Skeletal muscle cell (primary cell): ENCODE data around the gene SPIB.
"Not testable (repeated sequence)": the region's sequence is repeated elsewhere in the genome, so short reads cannot be mapped to it uniquely, and the experiment has no call there.

ENCODE experiments used
- DNase-seq: peaks from one replicate; pipeline ENCODE4 v3.0.0-alpha.2; 2010; ENCODE audit warnings: low read depth
- H3K4me3 ChIP-seq: 2 replicates; pipeline ENCODE4 v1.5.1; 2011; ENCODE audit warnings: low read depth, mild to moderate bottlenecking, control low read depth, low read length, moderate library complexity

SPIB gene

GRCh38 chr19:50461066-50461875, 42.5 kb downstream of the SPIB start:
- DNase-seq: peak; percentile 23
- no peak overlapping the region for H3K4me3 ChIP-seq

- no peak overlapping the region for H3K4me3 ChIP-seq
- no peak for DNase-seq
These were observed 44.2 kb downstream of the SPIB start for GRCh38 chr19:50462970-50463369.

- DNase-seq: no peak
- no peak overlapping the region for H3K4me3 ChIP-seq
These were observed 45.6 kb downstream of the SPIB start for GRCh38 chr19:50464348-50464747.

GRCh38 chr19:50465000-50465399, 46.3 kb downstream of the SPIB start:
- H3K4me3 ChIP-seq: no peak overlapping the region
- DNase-seq: no peak

GRCh38 chr19:50465986-50466705, 47.4 kb downstream of the SPIB start:
- no peak overlapping the region for H3K4me3 ChIP-seq
- no peak for DNase-seq

GRCh38 chr19:50466706-50467039, 47.9 kb downstream of the SPIB start:
- no peak overlapping the region for H3K4me3 ChIP-seq
- DNase-seq: no peak

GRCh38 chr19:50467566-50467965, 48.8 kb downstream of the SPIB start:
- no peak overlapping the region for H3K4me3 ChIP-seq
- DNase-seq: no peak

- H3K4me3 ChIP-seq: no peak overlapping the region
- DNase-seq: no peak
These were observed 50.1 kb downstream of the SPIB start for GRCh38 chr19:50468818-50469217.

- DNase-seq, H3K4me3 ChIP-seq: not testable (repeated sequence)
These were observed 54.6 kb downstream of the SPIB start for GRCh38 chr19:50473336-50473735.

- DNase-seq: no peak
- no peak overlapping the region for H3K4me3 ChIP-seq
These were observed 56.4 kb downstream of the SPIB start for GRCh38 chr19:50475101-50475568.

- H3K4me3 ChIP-seq: peak overlapping the region; percentile 93
- DNase-seq: no peak
These were observed 57.0 kb downstream of the SPIB start for GRCh38 chr19:50475736-50476223.

GRCh38 chr19:50476224-50476906, 57.6 kb downstream of the SPIB start, which contains the start of the genes EMC10 and GARIN5A:
Gene EMC10 (plus strand): TSS chr19:50476507. CDS start chr19:50476545, 38 bp downstream.
Gene GARIN5A (minus strand): TSS chr19:50476848. CDS start chr19:50476388, 460 bp downstream.
- DNase-seq: peak; percentile 83
- H3K4me3 ChIP-seq: peak within 1 kb of the TSS; percentile 93

- H3K4me3 ChIP-seq: peak overlapping the region; percentile 93
- DNase-seq: no peak
These were observed 58.1 kb downstream of the SPIB start for GRCh38 chr19:50476907-50477238.

- DNase-seq: no peak
- H3K4me3 ChIP-seq: no peak overlapping the region
These were observed 59.2 kb downstream of the SPIB start for GRCh38 chr19:50477751-50478515.

- no peak overlapping the region for H3K4me3 ChIP-seq
- DNase-seq: no peak
These were observed 60.4 kb downstream of the SPIB start for GRCh38 chr19:50478901-50479715.

- DNase-seq: no peak
- no peak overlapping the region for H3K4me3 ChIP-seq
These were observed 61.1 kb downstream of the SPIB start for GRCh38 chr19:50479761-50480251.

GRCh38 chr19:50480281-50481111, 61.8 kb downstream of the SPIB start:
- H3K4me3 ChIP-seq: no peak overlapping the region
- DNase-seq: no peak
